Measurements from ENCODE around the gene PRPF18.
A peak's percentile ranks its signal among the peaks of the same experiment; 100 is the strongest.
"Not testable (repeated sequence)": the region's sequence is repeated elsewhere in the genome, so short reads cannot be mapped to it uniquely, and the experiment has no call there.

The PRPF18 gene

GRCh38 chr10:13586676-13587355, at the start of gene PRPF18:
Gene PRPF18, plus strand, starts transcription at chr10:13586965. Its CDS starts 122 bp downstream, at chr10:13587087.
- peak; percentile 95 for DNase-seq
- Histone ChIP-seq H3K9ac (ENCODE audit: low read length) (peak within 1 kb of the TSS; percentile 85), H3F3A (ENCODE audit: insufficient read depth, low read length) (no peaks in the 10 kb centered on the region), H2AFZ (ENCODE audit: low read length) (peak within 1 kb of the TSS; percentile 90), H3K27ac (ENCODE audit: low read length) (no peak within 1 kb of the TSS), H3K79me2 (ENCODE audit: low read length) (peaks cover 47% of the 10 kb centered on the region), H4K20me1 (ENCODE audit: insufficient read depth, low read length) (no peaks in the 10 kb centered on the region), H3K4me3 (ENCODE audit: low read length) (peak within 1 kb of the TSS; percentile 99), H3K36me3 (replicated peaks; ENCODE audit: insufficient read depth, low read length) (no peaks in the 10 kb centered on the region), H3K27me3 (replicated peaks; ENCODE audit: insufficient read depth, low read length) (peaks cover 8% of the 10 kb centered on the region; the same call in 1 of the 2 replicates), H3K4me1 (ENCODE audit: low read length) (peaks cover 9% of the 10 kb centered on the region), H3K9me2 (replicated peaks; ENCODE audit: insufficient read depth, low read length) (no peaks in the 10 kb centered on the region), H3K4me2 (ENCODE audit: low read depth, low read length) (peak within 1 kb of the TSS; percentile 87), H3K9me3 (replicated peaks; ENCODE audit: insufficient read depth, low read length) (no peaks in the 10 kb centered on the region)
- no peak for TF ChIP-seq EZH2phosphoT487 (IDR thresholded peaks at IDR 0.05; ENCODE audit: low read length)
- TF ChIP-seq CTCF (IDR thresholded peaks at IDR 0.05; ENCODE audit: low read length), result peak; percentile 97
- no peak for TF ChIP-seq EZH2 (optimal IDR thresholded peaks at IDR 0.05; ENCODE audit: low read depth, low read length)

- not testable (repeated sequence) for H3K27ac ChIP-seq (ENCODE audit: low read length); H3K9ac ChIP-seq (ENCODE audit: low read length); H3K27me3 ChIP-seq (replicated peaks; ENCODE audit: insufficient read depth, low read length); H3K9me2 ChIP-seq (replicated peaks; ENCODE audit: insufficient read depth, low read length); H3K4me1 ChIP-seq (ENCODE audit: low read length); H4K20me1 ChIP-seq (ENCODE audit: insufficient read depth, low read length); H3K36me3 ChIP-seq (replicated peaks; ENCODE audit: insufficient read depth, low read length); DNase-seq; H3K9me3 ChIP-seq (replicated peaks; ENCODE audit: insufficient read depth, low read length); H2AFZ ChIP-seq (ENCODE audit: low read length); H3F3A ChIP-seq (ENCODE audit: insufficient read depth, low read length); H3K4me3 ChIP-seq (ENCODE audit: low read length); H3K79me2 ChIP-seq (ENCODE audit: low read length); H3K4me2 ChIP-seq (ENCODE audit: low read depth, low read length)
Observed at GRCh38 chr10:13537985-13538384, 48.8 kb upstream of the PRPF18 start.

- no peaks in the 10 kb centered on the region for H3K9me2 ChIP-seq (replicated peaks; ENCODE audit: insufficient read depth, low read length)
- H4K20me1 ChIP-seq (ENCODE audit: insufficient read depth, low read length), result no peaks in the 10 kb centered on the region
- H3K4me3 ChIP-seq (ENCODE audit: low read length), result no peak overlapping the region
- H3F3A ChIP-seq (ENCODE audit: insufficient read depth, low read length), result no peaks in the 10 kb centered on the region
- H3K36me3 ChIP-seq (replicated peaks; ENCODE audit: insufficient read depth, low read length), result no peaks in the 10 kb centered on the region
- H3K4me2 ChIP-seq (ENCODE audit: low read depth, low read length), result no peak overlapping the region
- H3K79me2 ChIP-seq (ENCODE audit: low read length), result no peaks in the 10 kb centered on the region
- H3K4me1 ChIP-seq (ENCODE audit: low read length), result no peaks in the 10 kb centered on the region
- no peak overlapping the region for H2AFZ ChIP-seq (ENCODE audit: low read length)
- no peak overlapping the region for H3K9ac ChIP-seq (ENCODE audit: low read length)
- no peaks in the 10 kb centered on the region for H3K27me3 ChIP-seq (replicated peaks; ENCODE audit: insufficient read depth, low read length)
- no peak overlapping the region for H3K27ac ChIP-seq (ENCODE audit: low read length)
- H3K9me3 ChIP-seq (replicated peaks; ENCODE audit: insufficient read depth, low read length), result no peaks in the 10 kb centered on the region
- DNase-seq, result no peak
- TF ChIP-seq CTCF (IDR thresholded peaks at IDR 0.05; ENCODE audit: low read length) (no peak), EZH2 (optimal IDR thresholded peaks at IDR 0.05; ENCODE audit: low read depth, low read length) (no peak), EZH2phosphoT487 (IDR thresholded peaks at IDR 0.05; ENCODE audit: low read length) (no peak)
Observed at GRCh38 chr10:13542533-13542932, 44.2 kb upstream of the PRPF18 start.

- Histone ChIP-seq H3K4me2 (ENCODE audit: low read depth, low read length) (no peak overlapping the region), H4K20me1 (ENCODE audit: insufficient read depth, low read length) (no peaks in the 10 kb centered on the region), H3K27me3 (replicated peaks; ENCODE audit: insufficient read depth, low read length) (no peaks in the 10 kb centered on the region), H3K9me2 (replicated peaks; ENCODE audit: insufficient read depth, low read length) (no peaks in the 10 kb centered on the region), H3K9ac (ENCODE audit: low read length) (no peak overlapping the region), H3F3A (ENCODE audit: insufficient read depth, low read length) (no peaks in the 10 kb centered on the region), H3K9me3 (replicated peaks; ENCODE audit: insufficient read depth, low read length) (no peaks in the 10 kb centered on the region), H3K4me3 (ENCODE audit: low read length) (no peak overlapping the region), H3K36me3 (replicated peaks; ENCODE audit: insufficient read depth, low read length) (no peaks in the 10 kb centered on the region), H3K4me1 (ENCODE audit: low read length) (no peaks in the 10 kb centered on the region), H3K27ac (ENCODE audit: low read length) (no peak overlapping the region), H3K79me2 (ENCODE audit: low read length) (no peaks in the 10 kb centered on the region), H2AFZ (ENCODE audit: low read length) (no peak overlapping the region)
- no peak for TF ChIP-seq EZH2phosphoT487 (IDR thresholded peaks at IDR 0.05; ENCODE audit: low read length)
- no peak for TF ChIP-seq EZH2 (optimal IDR thresholded peaks at IDR 0.05; ENCODE audit: low read depth, low read length)
- TF ChIP-seq CTCF (IDR thresholded peaks at IDR 0.05; ENCODE audit: low read length), result no peak
- no peak for DNase-seq
Observed at GRCh38 chr10:13550802-13551201, 36.0 kb upstream of the PRPF18 start.
